PC-3 (cell line): Measurements from ENCODE around the gene BMPER. TPM values are rescaled to one million over a fixed set of nuclear protein-coding genes. Genes with fewer than 3 reads are reported as not detected.

Source experiments
- ATAC-seq: fragments of 200-7000 bp; cut with Tn5 transposase; 2 replicates; pipeline ENCODE4 v1.9.1; 2020; ENCODE audit warnings: mild to moderate bottlenecking, moderate library complexity
- BruUV-seq: library from RNA; stranded (reverse); fragments of 400-500 nt; replicated peaks from 2 replicates; lab custom pipeline; 2021; lab: Mats Ljungman, UMichigan
- CTCF ChIA-PET: fragments of 300-600 bp; sonication (Branson Sonifier 250); formaldehyde crosslinking; loops from one replicate; lab custom pipeline; 2022; ENCODE audit warnings: antibody characterized with exemption; lab: Charles Lee
- POLR2A ChIA-PET: fragments of 300-600 bp; sonication (Branson Sonifier 250); formaldehyde crosslinking; loops from one replicate; lab custom pipeline; 2022; ENCODE audit warnings: antibody characterized with exemption; ENCODE audit not compliant: unreplicated experiment; lab: Charles Lee
- DNase-seq: peaks from one replicate; pipeline ENCODE4 v3.0.0-alpha.2; 2015
- H2AFZ ChIP-seq: fragments of 300-600 bp; sonication (generic); 2 replicates; pipeline ENCODE4 v1.6.0; 2016; ENCODE audit warnings: antibody characterized with exemption, low read length
- H3F3A ChIP-seq: fragments of 300-600 bp; sonication (generic); one replicate; pipeline ENCODE4 v1.6.0; 2017; ENCODE audit warnings: antibody characterized with exemption, low read length, control low read depth, mild to moderate bottlenecking; ENCODE audit not compliant: unreplicated experiment
- H3K27ac ChIP-seq: fragments of 300-600 bp; sonication (generic); 2 replicates; pipeline ENCODE4 v1.5.1; 2016; ENCODE audit warnings: mild to moderate bottlenecking, low read length
- H3K27me3 ChIP-seq: fragments of 300-600 bp; sonication (generic); 2 replicates; pipeline ENCODE4 v1.6.1; 2016; ENCODE audit warnings: low read length, mixed read lengths
- H3K36me3 ChIP-seq: fragments of 300-600 bp; sonication (generic); 2 replicates; pipeline ENCODE4 v1.6.1; 2016; ENCODE audit warnings: low read depth, mixed run types, low read length, mixed read lengths
- H3K4me1 ChIP-seq: fragments of 300-600 bp; sonication (generic); 2 replicates; pipeline ENCODE4 v1.5.1; 2016; ENCODE audit warnings: low read length; ENCODE audit not compliant: insufficient read depth
- H3K4me2 ChIP-seq: fragments of 300-600 bp; sonication (generic); 2 replicates; pipeline ENCODE4 v1.6.0; 2016; ENCODE audit warnings: low read length
- H3K4me3 ChIP-seq: fragments of 300-600 bp; sonication (generic); 2 replicates; pipeline ENCODE4 v1.5.1; 2016; ENCODE audit warnings: mild to moderate bottlenecking, low read length, mixed read lengths
- H3K79me2 ChIP-seq: fragments of 300-600 bp; sonication (generic); 2 replicates; pipeline ENCODE4 v1.6.1; 2017; ENCODE audit warnings: low read length, mixed read lengths
- H3K9ac ChIP-seq: fragments of 300-600 bp; sonication (generic); 2 replicates; pipeline ENCODE4 v1.6.0; 2016; ENCODE audit warnings: mild to moderate bottlenecking, low read length
- H3K9me2 ChIP-seq: fragments of 300-600 bp; sonication (generic); replicated peaks from 2 replicates; pipeline ENCODE4 v1.6.1; 2016; ENCODE audit warnings: mixed run types, low read length, mixed read lengths
- H3K9me3 ChIP-seq: fragments of 300-600 bp; sonication (generic); 2 replicates; pipeline ENCODE4 v1.6.1; 2016; ENCODE audit warnings: low read length, mixed read lengths
- H4K20me1 ChIP-seq: fragments of 300-600 bp; sonication (generic); 2 replicates; pipeline ENCODE4 v1.6.1; 2016; ENCODE audit warnings: low read length, mixed read lengths
- CTCF ChIP-seq: fragments of 300-600 bp; sonication (generic); conservative IDR thresholded peaks from 2 replicates; pipeline ENCODE4 v1.5.1; 2017; ENCODE audit warnings: antibody characterized with exemption, low read depth, mild to moderate bottlenecking, low read length
- EZH2 ChIP-seq: fragments of 300-600 bp; sonication (generic); IDR thresholded peaks from one replicate; pipeline ENCODE4 v1.6.1; 2017; ENCODE audit warnings: antibody characterized with exemption, mild to moderate bottlenecking, low read length; ENCODE audit not compliant: unreplicated experiment
- EZH2phosphoT487 ChIP-seq: fragments of 300-600 bp; sonication (generic); IDR thresholded peaks from 2 replicates; pipeline ENCODE4 v1.6.1; 2018; ENCODE audit warnings: mild to moderate bottlenecking, antibody characterized with exemption, low read length, borderline replicate concordance
- intact Hi-C: fragments of 100-400 bp; cut with micrococcal nuclease; formaldehyde crosslinking; loops from 2 replicates; pipeline ENCODE4 v1.9.0; 2023
- total RNA-seq: library from RNA; depleted of rRNA; stranded (reverse); fragments of >200 nt; gene quantifications from 2 replicates; pipeline ENCODE4 v1.2.3, GENCODE V29; 2014

The BMPER gene
- total RNA-seq, 1 experiment from 2014 or later = 0.11 TPM

GRCh38 chr7:34096777-34097176 lies 191.4 kb downstream of the BMPER start:
- H3F3A ChIP-seq = no peaks in the 10 kb centered on the region
- intact Hi-C loops = no loop called here
- H3K36me3 ChIP-seq = no peaks in the 10 kb centered on the region
- TF ChIP-seq EZH2phosphoT487 (no peak), CTCF (no peak), EZH2 (no peak)
- H3K4me2 ChIP-seq = no peak overlapping the region
- H3K4me3 ChIP-seq = no peak overlapping the region
- H3K9me2 ChIP-seq = no peaks in the 10 kb centered on the region
- no TSS peak for BruUV-seq
- H3K9ac ChIP-seq = no peak overlapping the region
- no peak overlapping the region for H3K27ac ChIP-seq
- ChIA-PET POLR2A (no interaction called here), CTCF (no interaction called here)
- H4K20me1 ChIP-seq = no peaks in the 10 kb centered on the region
- H2AFZ ChIP-seq = no peak overlapping the region
- H3K79me2 ChIP-seq = no peaks in the 10 kb centered on the region
- H3K4me1 ChIP-seq = no peaks in the 10 kb centered on the region
- peaks cover 11% of the 10 kb centered on the region; the same call in 1 of the 2 replicates for H3K27me3 ChIP-seq
- DNase-seq = no peak
- no peak for ATAC-seq
- no peaks in the 10 kb centered on the region for H3K9me3 ChIP-seq

GRCh38 chr7:34100661-34101060 lies 195.3 kb downstream of the BMPER start:
- Histone ChIP-seq H3F3A (no peaks in the 10 kb centered on the region), H3K4me2 (no peak overlapping the region), H3K9me3 (no peaks in the 10 kb centered on the region), H3K9ac (no peak overlapping the region), H2AFZ (no peak overlapping the region), H3K36me3 (no peaks in the 10 kb centered on the region), H3K27ac (no peak overlapping the region), H4K20me1 (no peaks in the 10 kb centered on the region), H3K4me3 (no peak overlapping the region), H3K79me2 (no peaks in the 10 kb centered on the region), H3K9me2 (no peaks in the 10 kb centered on the region), H3K4me1 (no peaks in the 10 kb centered on the region), H3K27me3 (peaks cover 11% of the 10 kb centered on the region; the same call in 1 of the 2 replicates)
- intact Hi-C loops = no loop called here
- ChIA-PET POLR2A (no interaction called here), CTCF (no interaction called here)
- no peak for TF ChIP-seq CTCF
- no peak for TF ChIP-seq EZH2phosphoT487
- no peak for TF ChIP-seq EZH2
- BruUV-seq = no TSS peak
- DNase-seq = no peak
- ATAC-seq = no peak

- Histone ChIP-seq H3K9me3 (no peaks in the 10 kb centered on the region), H3K4me3 (no peak overlapping the region), H3F3A (no peaks in the 10 kb centered on the region), H3K9me2 (no peaks in the 10 kb centered on the region), H4K20me1 (no peaks in the 10 kb centered on the region), H3K9ac (no peak overlapping the region), H3K36me3 (no peaks in the 10 kb centered on the region), H3K27me3 (peaks cover 9% of the 10 kb centered on the region; the same call in 1 of the 2 replicates), H3K79me2 (no peaks in the 10 kb centered on the region), H2AFZ (no peak overlapping the region), H3K27ac (no peak overlapping the region), H3K4me2 (no peak overlapping the region), H3K4me1 (peaks cover 7% of the 10 kb centered on the region)
- intact Hi-C loops = no loop called here
- ChIA-PET CTCF (no interaction called here), POLR2A (no interaction called here)
- no TSS peak for BruUV-seq
- no peak for ATAC-seq
- DNase-seq = no peak
- no peak for TF ChIP-seq EZH2phosphoT487
- no peak for TF ChIP-seq CTCF
- no peak for TF ChIP-seq EZH2
Observed at GRCh38 chr7:34104115-34104514, 198.8 kb downstream of the BMPER start.
